Neural cell (in vitro differentiated cells): ENCODE data around the gene ZMYM2.

Source experiments
- EP300 ChIP-seq: fragments of 450-650 bp; conservative IDR thresholded peaks from 2 replicates; pipeline ENCODE4 v1.6.1; 2014; ENCODE audit warnings: antibody characterized with exemption, mild to moderate bottlenecking, moderate library complexity; ENCODE audit not compliant: poor library complexity, severe bottlenecking
- EZH2 ChIP-seq: fragments of 200-600, 300-800 bp; shearing (Covaris generic), sonication (generic); IDR thresholded peaks from 2 replicates; pipeline ENCODE4 v1.6.1; 2014; ENCODE audit warnings: antibody characterized with exemption, low read length, borderline replicate concordance, mild to moderate bottlenecking; ENCODE audit not compliant: insufficient read depth, poor library complexity, severe bottlenecking
- MXI1 ChIP-seq: fragments of 450-650 bp; conservative IDR thresholded peaks from 2 replicates; pipeline ENCODE4 v1.6.1; 2014; ENCODE audit warnings: antibody characterized with exemption, mild to moderate bottlenecking; ENCODE audit not compliant: poor library complexity, severe bottlenecking
- POLR2AphosphoS5 ChIP-seq: IDR thresholded peaks from 2 replicates; pipeline ENCODE4 v1.6.1; 2012
- RAD21 ChIP-seq: fragments of 450-650 bp; conservative IDR thresholded peaks from 2 replicates; pipeline ENCODE4 v1.6.1; 2014; ENCODE audit warnings: antibody characterized with exemption, mild to moderate bottlenecking, moderate library complexity
- SMC3 ChIP-seq: fragments of 450-650 bp; conservative IDR thresholded peaks from 2 replicates; pipeline ENCODE4 v1.6.1; 2014; ENCODE audit warnings: antibody characterized with exemption, mild to moderate bottlenecking, moderate library complexity; ENCODE audit not compliant: poor library complexity
- TAF1 ChIP-seq: IDR thresholded peaks from 2 replicates; pipeline ENCODE4 v1.6.1; 2012; ENCODE audit warnings: low read depth
- TF ChIP-seq, protein P1 (sequence below): IDR thresholded peaks from 2 replicates; pipeline ENCODE4 v1.6.1; 2012; ENCODE audit warnings: borderline replicate concordance
- TF ChIP-seq, protein P2 (sequence below): fragments of 450-650 bp; IDR thresholded peaks from 2 replicates; pipeline ENCODE4 v1.5.1; 2014; ENCODE audit warnings: antibody characterized with exemption, mild to moderate bottlenecking, moderate library complexity; ENCODE audit not compliant: poor library complexity, severe bottlenecking

DNA sequence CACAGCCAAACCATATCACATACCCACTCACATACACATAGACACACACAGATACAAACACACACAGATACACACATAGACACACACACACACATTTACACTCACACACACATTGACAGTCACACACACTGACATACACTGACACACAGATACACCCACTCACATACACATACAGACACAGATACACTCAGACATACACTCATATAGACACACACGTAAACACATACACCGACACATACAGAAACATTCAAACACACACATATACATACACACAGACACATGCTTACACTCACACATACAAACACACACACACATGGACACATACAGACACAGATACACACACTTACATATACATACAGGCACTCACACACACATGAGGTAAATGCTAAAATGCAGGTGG is 172.1 kb downstream of the ZMYM2 start:
- TF ChIP-seq TAF1 = no peak
- TF ChIP-seq, protein P1, sequence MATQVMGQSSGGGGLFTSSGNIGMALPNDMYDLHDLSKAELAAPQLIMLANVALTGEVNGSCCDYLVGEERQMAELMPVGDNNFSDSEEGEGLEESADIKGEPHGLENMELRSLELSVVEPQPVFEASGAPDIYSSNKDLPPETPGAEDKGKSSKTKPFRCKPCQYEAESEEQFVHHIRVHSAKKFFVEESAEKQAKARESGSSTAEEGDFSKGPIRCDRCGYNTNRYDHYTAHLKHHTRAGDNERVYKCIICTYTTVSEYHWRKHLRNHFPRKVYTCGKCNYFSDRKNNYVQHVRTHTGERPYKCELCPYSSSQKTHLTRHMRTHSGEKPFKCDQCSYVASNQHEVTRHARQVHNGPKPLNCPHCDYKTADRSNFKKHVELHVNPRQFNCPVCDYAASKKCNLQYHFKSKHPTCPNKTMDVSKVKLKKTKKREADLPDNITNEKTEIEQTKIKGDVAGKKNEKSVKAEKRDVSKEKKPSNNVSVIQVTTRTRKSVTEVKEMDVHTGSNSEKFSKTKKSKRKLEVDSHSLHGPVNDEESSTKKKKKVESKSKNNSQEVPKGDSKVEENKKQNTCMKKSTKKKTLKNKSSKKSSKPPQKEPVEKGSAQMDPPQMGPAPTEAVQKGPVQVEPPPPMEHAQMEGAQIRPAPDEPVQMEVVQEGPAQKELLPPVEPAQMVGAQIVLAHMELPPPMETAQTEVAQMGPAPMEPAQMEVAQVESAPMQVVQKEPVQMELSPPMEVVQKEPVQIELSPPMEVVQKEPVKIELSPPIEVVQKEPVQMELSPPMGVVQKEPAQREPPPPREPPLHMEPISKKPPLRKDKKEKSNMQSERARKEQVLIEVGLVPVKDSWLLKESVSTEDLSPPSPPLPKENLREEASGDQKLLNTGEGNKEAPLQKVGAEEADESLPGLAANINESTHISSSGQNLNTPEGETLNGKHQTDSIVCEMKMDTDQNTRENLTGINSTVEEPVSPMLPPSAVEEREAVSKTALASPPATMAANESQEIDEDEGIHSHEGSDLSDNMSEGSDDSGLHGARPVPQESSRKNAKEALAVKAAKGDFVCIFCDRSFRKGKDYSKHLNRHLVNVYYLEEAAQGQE = no peak
- TF ChIP-seq, protein P2, sequence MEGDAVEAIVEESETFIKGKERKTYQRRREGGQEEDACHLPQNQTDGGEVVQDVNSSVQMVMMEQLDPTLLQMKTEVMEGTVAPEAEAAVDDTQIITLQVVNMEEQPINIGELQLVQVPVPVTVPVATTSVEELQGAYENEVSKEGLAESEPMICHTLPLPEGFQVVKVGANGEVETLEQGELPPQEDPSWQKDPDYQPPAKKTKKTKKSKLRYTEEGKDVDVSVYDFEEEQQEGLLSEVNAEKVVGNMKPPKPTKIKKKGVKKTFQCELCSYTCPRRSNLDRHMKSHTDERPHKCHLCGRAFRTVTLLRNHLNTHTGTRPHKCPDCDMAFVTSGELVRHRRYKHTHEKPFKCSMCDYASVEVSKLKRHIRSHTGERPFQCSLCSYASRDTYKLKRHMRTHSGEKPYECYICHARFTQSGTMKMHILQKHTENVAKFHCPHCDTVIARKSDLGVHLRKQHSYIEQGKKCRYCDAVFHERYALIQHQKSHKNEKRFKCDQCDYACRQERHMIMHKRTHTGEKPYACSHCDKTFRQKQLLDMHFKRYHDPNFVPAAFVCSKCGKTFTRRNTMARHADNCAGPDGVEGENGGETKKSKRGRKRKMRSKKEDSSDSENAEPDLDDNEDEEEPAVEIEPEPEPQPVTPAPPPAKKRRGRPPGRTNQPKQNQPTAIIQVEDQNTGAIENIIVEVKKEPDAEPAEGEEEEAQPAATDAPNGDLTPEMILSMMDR = no peak
- no peak for TF ChIP-seq EZH2
- no peak for TF ChIP-seq EP300
- no peak for TF ChIP-seq MXI1
- TF ChIP-seq SMC3 = no peak
- TF ChIP-seq POLR2AphosphoS5 = no peak
- no peak for TF ChIP-seq RAD21
